ENCODE results near the gene DPM3.

GRCh38 chr1:155116113-155116764, 24.1 kb downstream of the DPM3 start:
- no peak for TF ChIP-seq CTCF (conservative IDR thresholded peaks at IDR 0.05 in 1 of 2, IDR thresholded peaks at IDR 0.05 in 1 of 2; ENCODE audit: extremely low read depth in 1 of 2, insufficient read depth in 1 of 2, low read depth in 1 of 2, low read length in 2 of 2)
- TF ChIP-seq EZH2 (IDR thresholded peaks at IDR 0.05; ENCODE audit: borderline replicate concordance, low read length), result no peak
